PFSK-1 (cell line): ENCODE measurements around the gene SLC35G1.

Experiments used
- POLR2AphosphoS5 ChIP-seq: IDR thresholded peaks from 2 replicates; pipeline ENCODE4 v1.6.1; 2012; ENCODE audit warnings: low read depth, mild to moderate bottlenecking, control low read depth, low read length, moderate library complexity
- REST ChIP-seq, 2 experiments: IDR thresholded peaks; 2 replicates each; pipeline versions ENCODE4 v1.6.1 to v1.8.0; 2011 to 2012; ENCODE audit warnings: low read depth in 2 of 2, low read length in 2 of 2, control low read depth in 1 of 2, inconsistent platforms in 1 of 2, mild to moderate bottlenecking in 1 of 2, moderate library complexity in 1 of 2; ENCODE audit not compliant: insufficient read depth in 1 of 2
- SIN3A ChIP-seq: IDR thresholded peaks from 2 replicates; pipeline ENCODE4 v1.6.1; 2012; ENCODE audit warnings: mild to moderate bottlenecking, low read length, moderate library complexity, borderline replicate concordance; ENCODE audit not compliant: insufficient read depth

- no peak for TF ChIP-seq REST (IDR thresholded peaks at IDR 0.05; ENCODE audit: insufficient read depth in 1 of 2, low read depth in 2 of 2, low read length in 2 of 2)
- no peak for TF ChIP-seq SIN3A
- TF ChIP-seq POLR2AphosphoS5: no peak
Measured at GRCh38 chr10:93917064-93917391, 23.2 kb downstream of the SLC35G1 start.
